NCI-H526 treated with DMSO at 0.1 percent for 48 hours (cell line): ENCODE measurements around the gene PSMA5.
"Not testable (repeated sequence)": the region's sequence is repeated elsewhere in the genome, so short reads cannot be mapped to it uniquely, and the experiment has no call there.

Source experiments
- DNase-seq: peaks from one replicate; lab custom pipeline; 2025; lab: John Stamatoyannopoulos, UW

Gene PSMA5

GRCh38 chr1:109432336-109432735 is 6.1 kb upstream of the PSMA5 start:
- DNase-seq = no peak

GRCh38 chr1:109427171-109427467 is 871 bp upstream of the PSMA5 start:
- no peak for DNase-seq

- peak; percentile 67 for DNase-seq
Observed at GRCh38 chr1:109425391-109426280, 612 bp downstream of the PSMA5 start.

GRCh38 chr1:109423498-109423897 is 2.8 kb downstream of the PSMA5 start:
- DNase-seq = no peak

GRCh38 chr1:109412551-109412950 is 13.7 kb downstream of the PSMA5 start:
- DNase-seq = no peak

GRCh38 chr1:109404838-109405237 is 21.4 kb downstream of the PSMA5 start:
- DNase-seq = no peak

GRCh38 chr1:109402025-109402424 is 24.2 kb downstream of the PSMA5 start:
- DNase-seq = no peak

- DNase-seq = no peak
Observed at GRCh38 chr1:109400035-109400655, 26.1 kb downstream of the PSMA5 start.

- peak; percentile 84 for DNase-seq
Observed at GRCh38 chr1:109399326-109399957, 26.8 kb downstream of the PSMA5 start.

GRCh38 chr1:109398343-109399225 is 27.7 kb downstream of the PSMA5 start:
- peak; percentile 68 for DNase-seq

GRCh38 chr1:109397581-109398342 is 28.5 kb downstream of the PSMA5 start, which contains the start of gene SORT1:
TSS of gene SORT1 (minus strand) at chr1:109397918. CDS start at chr1:109397892, 26 bp downstream.
- DNase-seq = peak; percentile 97

GRCh38 chr1:109396871-109397580 is 29.2 kb downstream of the PSMA5 start:
- DNase-seq = no peak

- DNase-seq = no peak
Observed at GRCh38 chr1:109396513-109396839, 29.8 kb downstream of the PSMA5 start.

GRCh38 chr1:109395602-109396512 is 30.4 kb downstream of the PSMA5 start:
- DNase-seq = no peak

GRCh38 chr1:109395282-109395599 is 31.0 kb downstream of the PSMA5 start:
- DNase-seq = not testable (repeated sequence)

- DNase-seq = no peak
Observed at GRCh38 chr1:109394591-109395281, 31.5 kb downstream of the PSMA5 start.

GRCh38 chr1:109393617-109394233 is 32.5 kb downstream of the PSMA5 start:
- no peak for DNase-seq

GRCh38 chr1:109392788-109393616 is 33.2 kb downstream of the PSMA5 start:
- no peak for DNase-seq
